CD1c-positive myeloid dendritic cell (primary cell): ENCODE measurements around the gene ZNF780B.
A peak's percentile ranks its signal among the peaks of the same experiment; 100 is the strongest.
"Not testable (repeated sequence)": the region's sequence is repeated elsewhere in the genome, so short reads cannot be mapped to it uniquely, and the experiment has no call there.

Experiments
- DNase-seq: peaks from one replicate; pipeline ENCODE4 v3.0.0-alpha.2; 2016; ENCODE audit errors: extremely low spot score

The ZNF780B gene

GRCh38 chr19:40038047-40038446 is 18.0 kb downstream of the ZNF780B start:
- DNase-seq: not testable (repeated sequence)

GRCh38 chr19:40035996-40036395 is 20.0 kb downstream of the ZNF780B start:
- DNase-seq: no peak

GRCh38 chr19:40033989-40034560 is 22.0 kb downstream of the ZNF780B start:
- no peak for DNase-seq

GRCh38 chr19:40026597-40026970 is 29.4 kb downstream of the ZNF780B start:
- DNase-seq: no peak

- DNase-seq: no peak
These were observed 30.0 kb downstream of the ZNF780B start for GRCh38 chr19:40025938-40026596.

- no peak for DNase-seq
These were observed 32.1 kb downstream of the ZNF780B start for GRCh38 chr19:40023969-40024368.

- no peak for DNase-seq
These were observed 42.0 kb downstream of the ZNF780B start for GRCh38 chr19:40013991-40014390.

- no peak for DNase-seq
These were observed 46.4 kb downstream of the ZNF780B start for GRCh38 chr19:40009674-40010073.

GRCh38 chr19:40006273-40006691 is 49.7 kb downstream of the ZNF780B start:
- DNase-seq: no peak

GRCh38 chr19:40005691-40006272 is 50.2 kb downstream of the ZNF780B start:
- DNase-seq: no peak

- DNase-seq: no peak
These were observed 57.5 kb downstream of the ZNF780B start for GRCh38 chr19:39998501-39998900.

GRCh38 chr19:39997638-39998216 is 58.3 kb downstream of the ZNF780B start:
- DNase-seq: no peak

- DNase-seq: peak; percentile 95
These were observed 59.0 kb downstream of the ZNF780B start, which contains the start of gene ZNF546 for GRCh38 chr19:39996811-39997637. Gene ZNF546, plus strand, starts transcription at chr19:39997060. Its CDS starts 1,267 bp downstream, at chr19:39998327.

GRCh38 chr19:39996218-39996810 is 59.7 kb downstream of the ZNF780B start:
- peak; percentile 36 for DNase-seq

GRCh38 chr19:39995794-39996193 is 60.2 kb downstream of the ZNF780B start:
- DNase-seq: no peak

GRCh38 chr19:39994361-39994760 is 61.7 kb downstream of the ZNF780B start:
- no peak for DNase-seq

GRCh38 chr19:39993605-39994004 is 62.4 kb downstream of the ZNF780B start:
- DNase-seq: no peak

GRCh38 chr19:39987596-39987995 is 68.4 kb downstream of the ZNF780B start:
- DNase-seq: no peak

- no peak for DNase-seq
These were observed 68.9 kb downstream of the ZNF780B start for GRCh38 chr19:39987167-39987566.

GRCh38 chr19:39986643-39987042 is 69.4 kb downstream of the ZNF780B start:
- DNase-seq: no peak

GRCh38 chr19:39983695-39984300 is 72.2 kb downstream of the ZNF780B start:
- no peak for DNase-seq
